PC-9 (cell line): ENCODE results near the gene PARP15. TPM values are rescaled to one million over a fixed set of nuclear protein-coding genes. Genes with fewer than 3 reads are reported as not detected.

Experiments
- BruUV-seq: library from RNA; stranded (reverse); fragments of 400-500 nt; replicated peaks from 2 replicates; lab custom pipeline; 2021; lab: Mats Ljungman, UMichigan
- CTCF ChIA-PET: fragments of 300-600 bp; sonication (Branson Sonifier 250); formaldehyde crosslinking; loops from one replicate; lab custom pipeline; 2022; ENCODE audit warnings: antibody characterized with exemption; lab: Charles Lee
- POLR2A ChIA-PET: fragments of 300-600 bp; sonication (Branson Sonifier 250); formaldehyde crosslinking; loops from one replicate; lab custom pipeline; 2022; ENCODE audit warnings: antibody characterized with exemption; ENCODE audit not compliant: unreplicated experiment; lab: Charles Lee
- DNase-seq, 2 experiments: peaks; one replicate each; pipeline versions ENCODE4 v3.0.0 to v3.0.0-alpha.2; 2015 to 2022; ENCODE audit warnings: mixed read lengths in 1 of 2
- H2AFZ ChIP-seq: fragments of 200-600 bp; sonication (generic); 2 replicates; pipeline ENCODE4 v1.8.1; 2017; ENCODE audit warnings: antibody characterized with exemption
- H3F3A ChIP-seq: fragments of 200-600 bp; sonication (generic); 2 replicates; pipeline ENCODE4 v1.8.1; 2017; ENCODE audit warnings: antibody characterized with exemption, mild to moderate bottlenecking, low read depth; ENCODE audit not compliant: insufficient read depth
- H3K27ac ChIP-seq: fragments of 200-600 bp; sonication (generic); 2 replicates; pipeline ENCODE4 v1.6.1; 2016; ENCODE audit warnings: mixed run types
- H3K27me3 ChIP-seq: fragments of 200-600 bp; sonication (generic); 2 replicates; pipeline ENCODE4 v1.6.1; 2016; ENCODE audit warnings: low read depth, mixed run types; ENCODE audit not compliant: insufficient read depth
- H3K36me3 ChIP-seq: fragments of 200-600 bp; sonication (generic); 2 replicates; pipeline ENCODE4 v1.6.1; 2016; ENCODE audit warnings: low read depth, mixed run types
- H3K4me1 ChIP-seq: fragments of 200-600 bp; sonication (generic); replicated peaks from 2 replicates; pipeline ENCODE4 v1.6.1; 2016; ENCODE audit warnings: mixed run types; ENCODE audit not compliant: insufficient read depth
- H3K4me2 ChIP-seq: fragments of 200-600 bp; sonication (generic); 2 replicates; pipeline ENCODE4 v1.6.1; 2017; ENCODE audit warnings: mixed run types
- H3K4me3 ChIP-seq: fragments of 200-600 bp; sonication (generic); 2 replicates; pipeline ENCODE4 v1.6.1; 2016; ENCODE audit warnings: mixed run types
- H3K79me2 ChIP-seq: fragments of 200-600 bp; sonication (generic); 2 replicates; pipeline ENCODE4 v1.6.1; 2017; ENCODE audit warnings: low read depth, mixed run types
- H3K9me2 ChIP-seq: fragments of 200-600 bp; sonication (generic); 2 replicates; pipeline ENCODE4 v1.8.1; 2017; ENCODE audit warnings: mild to moderate bottlenecking; ENCODE audit not compliant: insufficient read depth
- H3K9me3 ChIP-seq: fragments of 200-600 bp; sonication (generic); 2 replicates; pipeline ENCODE4 v1.8.1; 2016; ENCODE audit warnings: low read depth; ENCODE audit not compliant: insufficient read depth
- H4K20me1 ChIP-seq: fragments of 200-600 bp; sonication (generic); 2 replicates; pipeline ENCODE4 v1.8.1; 2017; ENCODE audit not compliant: insufficient read depth
- EZH2 ChIP-seq: fragments of 200-600 bp; sonication (generic); IDR thresholded peaks from 2 replicates; pipeline ENCODE4 v1.8.0; 2017; ENCODE audit warnings: antibody characterized with exemption, low read depth
- intact Hi-C: fragments of 100-400 bp; cut with micrococcal nuclease; formaldehyde crosslinking; loops from one replicate; pipeline ENCODE4 v1.10.0; 2022; ENCODE audit not compliant: unreplicated experiment
- total RNA-seq: library from RNA; stranded (reverse); gene quantifications from 2 replicates; pipeline ENCODE4 v1.2.3, GENCODE V29; 2021
- TF ChIP-seq, protein P1 (sequence below): fragments of 200-600 bp; sonication (generic); conservative IDR thresholded peaks from 2 replicates; pipeline ENCODE4 v1.6.1; 2017; ENCODE audit warnings: mixed run types, antibody characterized with exemption, mild to moderate bottlenecking, moderate library complexity

Gene PARP15
- total RNA-seq, 1 experiment from 2014 or later, result 0.07 TPM

- H3K4me2 ChIP-seq, result no peak overlapping the region
- no peaks in the 10 kb centered on the region for H3K36me3 ChIP-seq
- H3F3A ChIP-seq, result no peaks in the 10 kb centered on the region
- no peaks in the 10 kb centered on the region for H3K27me3 ChIP-seq
- CTCF ChIA-PET, result interaction anchor here (0.6 kb wide), 1 partner anchor 10 kb away, joined by 6 read pairs; no protein-coding TSS in a partner anchor
- H3K4me1 ChIP-seq, result no peaks in the 10 kb centered on the region
- H3K9me3 ChIP-seq, result peaks cover 12% of the 10 kb centered on the region; the same call in 1 of the 2 replicates
- POLR2A ChIA-PET, result no interaction called here
- no peaks in the 10 kb centered on the region for H4K20me1 ChIP-seq
- H3K4me3 ChIP-seq, result no peak overlapping the region
- H3K79me2 ChIP-seq, result no peaks in the 10 kb centered on the region
- no peaks in the 10 kb centered on the region for H3K9me2 ChIP-seq
- intact Hi-C loops, result no loop called here
- H2AFZ ChIP-seq, result no peak overlapping the region
- no peak overlapping the region for H3K27ac ChIP-seq
- TF ChIP-seq, protein P1, sequence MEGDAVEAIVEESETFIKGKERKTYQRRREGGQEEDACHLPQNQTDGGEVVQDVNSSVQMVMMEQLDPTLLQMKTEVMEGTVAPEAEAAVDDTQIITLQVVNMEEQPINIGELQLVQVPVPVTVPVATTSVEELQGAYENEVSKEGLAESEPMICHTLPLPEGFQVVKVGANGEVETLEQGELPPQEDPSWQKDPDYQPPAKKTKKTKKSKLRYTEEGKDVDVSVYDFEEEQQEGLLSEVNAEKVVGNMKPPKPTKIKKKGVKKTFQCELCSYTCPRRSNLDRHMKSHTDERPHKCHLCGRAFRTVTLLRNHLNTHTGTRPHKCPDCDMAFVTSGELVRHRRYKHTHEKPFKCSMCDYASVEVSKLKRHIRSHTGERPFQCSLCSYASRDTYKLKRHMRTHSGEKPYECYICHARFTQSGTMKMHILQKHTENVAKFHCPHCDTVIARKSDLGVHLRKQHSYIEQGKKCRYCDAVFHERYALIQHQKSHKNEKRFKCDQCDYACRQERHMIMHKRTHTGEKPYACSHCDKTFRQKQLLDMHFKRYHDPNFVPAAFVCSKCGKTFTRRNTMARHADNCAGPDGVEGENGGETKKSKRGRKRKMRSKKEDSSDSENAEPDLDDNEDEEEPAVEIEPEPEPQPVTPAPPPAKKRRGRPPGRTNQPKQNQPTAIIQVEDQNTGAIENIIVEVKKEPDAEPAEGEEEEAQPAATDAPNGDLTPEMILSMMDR, result no peak
- TF ChIP-seq EZH2, result no peak
- BruUV-seq, result no TSS peak
- DNase-seq, result no peak
Measured at GRCh38 chr3:122586098-122586497, 8.6 kb downstream of the PARP15 start.

DNA sequence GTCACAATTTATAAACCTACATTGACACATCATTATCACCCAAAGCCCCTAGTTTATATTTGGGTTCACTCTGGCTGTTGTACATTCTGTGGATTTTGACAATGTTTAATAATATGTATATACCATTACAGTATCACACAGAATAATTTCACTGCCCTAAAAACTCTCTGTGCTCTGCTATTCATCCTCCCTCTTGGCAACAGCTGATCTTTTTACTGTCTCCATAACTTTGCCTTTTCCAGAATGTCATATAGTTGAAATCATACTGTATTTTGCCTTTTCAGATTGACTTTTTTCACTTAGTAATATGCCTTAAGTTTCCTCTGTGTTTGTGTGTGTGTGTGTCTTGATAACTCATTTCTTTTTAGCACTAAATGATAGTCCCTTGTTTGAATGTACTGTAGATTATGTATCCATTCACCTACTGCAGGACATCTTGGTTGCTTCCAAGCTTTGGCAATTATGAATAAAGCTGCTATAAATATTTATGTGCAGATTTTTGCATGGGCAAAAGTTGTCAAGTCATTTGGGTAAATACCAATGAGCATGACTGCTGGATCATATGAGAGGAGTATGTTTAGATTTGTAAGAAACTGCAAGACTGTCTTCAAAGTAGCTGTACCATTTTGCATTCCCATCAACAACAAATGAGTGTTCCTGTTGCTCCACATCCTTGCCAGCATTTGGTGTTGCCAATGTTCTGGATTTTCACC, 9.5 kb downstream of the PARP15 start:
- H3K9me2 ChIP-seq, result no peaks in the 10 kb centered on the region
- H3K36me3 ChIP-seq, result no peaks in the 10 kb centered on the region
- no peak overlapping the region for H3K27ac ChIP-seq
- H2AFZ ChIP-seq, result no peak overlapping the region
- H3K4me3 ChIP-seq, result no peak overlapping the region
- no peaks in the 10 kb centered on the region for H3K27me3 ChIP-seq
- H4K20me1 ChIP-seq, result no peaks in the 10 kb centered on the region
- no peaks in the 10 kb centered on the region for H3K4me1 ChIP-seq
- ChIA-PET POLR2A (no interaction called here), CTCF (interaction anchor here (0.6 kb wide), 1 partner anchor 11 kb away, joined by 6 read pairs; no protein-coding TSS in a partner anchor)
- no peak for DNase-seq
- peaks cover 6% of the 10 kb centered on the region; the same call in 1 of the 2 replicates for H3K9me3 ChIP-seq
- intact Hi-C loops, result no loop called here
- TF ChIP-seq, protein P1, result no peak
- no peak for TF ChIP-seq EZH2
- no peaks in the 10 kb centered on the region for H3K79me2 ChIP-seq
- no peak overlapping the region for H3K4me2 ChIP-seq
- no TSS peak for BruUV-seq
- no peaks in the 10 kb centered on the region for H3F3A ChIP-seq

DNA sequence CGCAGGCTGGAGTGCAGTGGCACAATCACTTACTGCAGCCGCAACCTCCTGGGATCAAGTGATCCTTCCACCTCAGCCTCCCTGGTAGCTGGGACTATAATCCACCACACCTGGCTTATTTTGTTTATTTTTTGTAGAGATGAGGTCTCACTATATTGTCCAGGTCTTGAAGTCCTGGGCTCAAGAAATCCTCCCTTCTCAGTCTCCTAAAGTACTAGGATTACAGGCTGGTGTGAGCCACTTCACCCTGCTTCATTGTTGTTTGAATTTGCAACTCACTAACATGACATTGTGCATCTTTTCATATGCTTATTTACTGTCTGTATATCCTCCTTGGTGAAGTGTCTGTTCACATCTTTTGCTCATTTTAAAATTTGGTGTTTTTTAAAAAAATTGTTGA, 10.1 kb downstream of the PARP15 start:
- no peaks in the 10 kb centered on the region for H4K20me1 ChIP-seq
- no peaks in the 10 kb centered on the region for H3K79me2 ChIP-seq
- no TSS peak for BruUV-seq
- H3K36me3 ChIP-seq, result no peaks in the 10 kb centered on the region
- TF ChIP-seq EZH2, result no peak
- TF ChIP-seq, protein P1, result no peak
- no peak overlapping the region for H3K4me2 ChIP-seq
- H3K4me1 ChIP-seq, result no peaks in the 10 kb centered on the region
- no peaks in the 10 kb centered on the region for H3F3A ChIP-seq
- CTCF ChIA-PET, result no interaction called here
- H3K27me3 ChIP-seq, result no peaks in the 10 kb centered on the region
- H3K27ac ChIP-seq, result no peak overlapping the region
- H2AFZ ChIP-seq, result no peak overlapping the region
- no peak overlapping the region for H3K4me3 ChIP-seq
- H3K9me2 ChIP-seq, result no peaks in the 10 kb centered on the region
- no peak for DNase-seq
- POLR2A ChIA-PET, result interaction anchor here (0.6 kb wide), 1 partner anchor 22 kb away, joined by 12 read pairs; no protein-coding TSS in a partner anchor
- peaks cover under 1% of the 10 kb centered on the region; the same call in 1 of the 2 replicates for H3K9me3 ChIP-seq
- intact Hi-C loops, result no loop called here
